ENCODE measurements around the gene TBC1D3K. TPM values are rescaled to one million over a fixed set of nuclear protein-coding genes. Genes with fewer than 3 reads are reported as not detected.
"Not testable (repeated sequence)": the region's sequence is repeated elsewhere in the genome, so short reads cannot be mapped to it uniquely, and the experiment has no call there.

TBC1D3K gene
- not detected in 2 replicates for total RNA-seq
- long read RNA-seq, result 0 reads

- H3K4me3 Mint-ChIP-seq; H3K9me3 Mint-ChIP-seq; H3K36me3 Mint-ChIP-seq (ENCODE audit: low read depth); H3K27ac Mint-ChIP-seq (ENCODE audit: unreplicated experiment); H3K27me3 Mint-ChIP-seq (ENCODE audit: low read depth); DNase-seq (ENCODE audit: low read depth, low spot score); H3K4me1 Mint-ChIP-seq: not testable (repeated sequence)
Observed at GRCh38 chr17:37924115-37924514, at the start of gene TBC1D3K. Gene TBC1D3K (plus strand): TSS chr17:37924415. CDS start chr17:37926000, 1,585 bp downstream.

GRCh38 chr17:37884516-37884915 lies 39.7 kb upstream of the TBC1D3K start:
- no peaks in the 10 kb centered on the region for H3K36me3 Mint-ChIP-seq (ENCODE audit: low read depth)
- DNase-seq (ENCODE audit: low read depth, low spot score), result no peak
- H3K27me3 Mint-ChIP-seq (ENCODE audit: low read depth), result no peaks in the 10 kb centered on the region
- no peak overlapping the region for H3K4me3 Mint-ChIP-seq
- peaks cover 6% of the 10 kb centered on the region for H3K9me3 Mint-ChIP-seq
- H3K4me1 Mint-ChIP-seq, result no peaks in the 10 kb centered on the region
- H3K27ac Mint-ChIP-seq (ENCODE audit: unreplicated experiment), result no peak overlapping the region
- no peak for TF ChIP-seq CTCF (conservative IDR thresholded peaks at IDR 0.05)

GRCh38 chr17:37885136-37885535 lies 39.1 kb upstream of the TBC1D3K start:
- no peaks in the 10 kb centered on the region for H3K4me1 Mint-ChIP-seq
- H3K27ac Mint-ChIP-seq (ENCODE audit: unreplicated experiment), result no peak overlapping the region
- no peak for TF ChIP-seq CTCF (conservative IDR thresholded peaks at IDR 0.05)
- H3K4me3 Mint-ChIP-seq, result no peak overlapping the region
- DNase-seq (ENCODE audit: low read depth, low spot score), result no peak
- H3K36me3 Mint-ChIP-seq (ENCODE audit: low read depth), result no peaks in the 10 kb centered on the region
- H3K9me3 Mint-ChIP-seq, result peaks cover 8% of the 10 kb centered on the region
- H3K27me3 Mint-ChIP-seq (ENCODE audit: low read depth), result no peaks in the 10 kb centered on the region

- Mint-ChIP-seq H3K27me3 (ENCODE audit: low read depth) (no peaks in the 10 kb centered on the region), H3K9me3 (peaks cover 8% of the 10 kb centered on the region), H3K27ac (ENCODE audit: unreplicated experiment) (no peak overlapping the region), H3K4me3 (no peak overlapping the region), H3K4me1 (no peaks in the 10 kb centered on the region), H3K36me3 (ENCODE audit: low read depth) (no peaks in the 10 kb centered on the region)
- TF ChIP-seq CTCF (conservative IDR thresholded peaks at IDR 0.05), result no peak
- DNase-seq (ENCODE audit: low read depth, low spot score), result no peak
Observed at GRCh38 chr17:37888881-37889280, 35.3 kb upstream of the TBC1D3K start.

- H3K4me1 Mint-ChIP-seq; DNase-seq (ENCODE audit: low read depth, low spot score); H3K4me3 Mint-ChIP-seq; H3K36me3 Mint-ChIP-seq (ENCODE audit: low read depth); H3K27me3 Mint-ChIP-seq (ENCODE audit: low read depth); H3K27ac Mint-ChIP-seq (ENCODE audit: unreplicated experiment); H3K9me3 Mint-ChIP-seq: not testable (repeated sequence)
Observed at GRCh38 chr17:37896961-37897360, 27.3 kb upstream of the TBC1D3K start.

Other genes with a start within 250 kb of the TBC1D3K start
- not detected in 2 replicates for gene HNF1B, start 179.4 kb upstream of the TBC1D3K start, total RNA-seq
- 26.7 and 26.9 TPM in 2 replicates for gene TBC1D3L, start 64.6 kb downstream of the TBC1D3K start, total RNA-seq
- 0.23 and 0.50 TPM in 2 replicates for gene TBC1D3D, start 79.6 kb downstream of the TBC1D3K start, total RNA-seq
- not detected in 2 replicates for gene TBC1D3C, start 144.2 kb downstream of the TBC1D3K start, total RNA-seq
- not detected in 2 replicates for gene TBC1D3E, start 203.5 kb downstream of the TBC1D3K start, total RNA-seq

All from neural crest cell (in vitro differentiated cells).